RWPE2 (cell line): ENCODE results near the gene FLRT1.

Experiments used
- ATAC-seq: fragments of 200-7000 bp; cut with Tn5 transposase; 3 replicates; pipeline ENCODE4 v1.9.1; 2021; ENCODE audit warnings: low read depth
- DNase-seq: peaks from one replicate; pipeline ENCODE4 v3.0.0-alpha.2; 2020; ENCODE audit warnings: low spot score
- H3K27ac ChIP-seq: fragments of 450-650 bp; 2 replicates; pipeline ENCODE4 v1.5.1; 2017; ENCODE audit warnings: mild to moderate bottlenecking; ENCODE audit not compliant: poor library complexity, severe bottlenecking
- H3K27me3 ChIP-seq: fragments of 250-450 bp; sonication (Bioruptor Pico); 2 replicates; pipeline ENCODE4 v1.5.1; 2021; ENCODE audit warnings: mild to moderate bottlenecking, moderate library complexity; ENCODE audit not compliant: insufficient read depth, poor library complexity, severe bottlenecking
- H3K36me3 ChIP-seq: fragments of 250-450 bp; sonication (Bioruptor Pico); 2 replicates; pipeline ENCODE4 v1.5.1; 2020; ENCODE audit warnings: low read depth, mild to moderate bottlenecking, moderate library complexity
- H3K4me1 ChIP-seq: fragments of 250-450 bp; sonication (Bioruptor Pico); 2 replicates; pipeline ENCODE4 v1.5.1; 2021; ENCODE audit warnings: mild to moderate bottlenecking, moderate library complexity; ENCODE audit not compliant: insufficient read depth, poor library complexity, severe bottlenecking
- H3K4me3 ChIP-seq: fragments of 250-450 bp; sonication (Bioruptor Pico); 2 replicates; pipeline ENCODE4 v1.5.1; 2021; ENCODE audit warnings: mild to moderate bottlenecking, moderate library complexity; ENCODE audit not compliant: severe bottlenecking
- H3K9me3 ChIP-seq: fragments of 250-450 bp; sonication (Bioruptor Pico); 2 replicates; pipeline ENCODE4 v1.5.1; 2021; ENCODE audit warnings: mild to moderate bottlenecking, moderate library complexity; ENCODE audit not compliant: severe bottlenecking
- TF ChIP-seq, protein P1 (sequence below): fragments of 450-650 bp; IDR thresholded peaks from one replicate; pipeline ENCODE4 v1.5.1; 2017; ENCODE audit warnings: mild to moderate bottlenecking, moderate library complexity; ENCODE audit not compliant: poor library complexity, severe bottlenecking

Gene FLRT1

GRCh38 chr11:64006398-64006797 lies 29.3 kb upstream of the FLRT1 start:
- TF ChIP-seq, protein P1, sequence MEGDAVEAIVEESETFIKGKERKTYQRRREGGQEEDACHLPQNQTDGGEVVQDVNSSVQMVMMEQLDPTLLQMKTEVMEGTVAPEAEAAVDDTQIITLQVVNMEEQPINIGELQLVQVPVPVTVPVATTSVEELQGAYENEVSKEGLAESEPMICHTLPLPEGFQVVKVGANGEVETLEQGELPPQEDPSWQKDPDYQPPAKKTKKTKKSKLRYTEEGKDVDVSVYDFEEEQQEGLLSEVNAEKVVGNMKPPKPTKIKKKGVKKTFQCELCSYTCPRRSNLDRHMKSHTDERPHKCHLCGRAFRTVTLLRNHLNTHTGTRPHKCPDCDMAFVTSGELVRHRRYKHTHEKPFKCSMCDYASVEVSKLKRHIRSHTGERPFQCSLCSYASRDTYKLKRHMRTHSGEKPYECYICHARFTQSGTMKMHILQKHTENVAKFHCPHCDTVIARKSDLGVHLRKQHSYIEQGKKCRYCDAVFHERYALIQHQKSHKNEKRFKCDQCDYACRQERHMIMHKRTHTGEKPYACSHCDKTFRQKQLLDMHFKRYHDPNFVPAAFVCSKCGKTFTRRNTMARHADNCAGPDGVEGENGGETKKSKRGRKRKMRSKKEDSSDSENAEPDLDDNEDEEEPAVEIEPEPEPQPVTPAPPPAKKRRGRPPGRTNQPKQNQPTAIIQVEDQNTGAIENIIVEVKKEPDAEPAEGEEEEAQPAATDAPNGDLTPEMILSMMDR: no peak
- no peak overlapping the region for H3K27ac ChIP-seq
- no peak for ATAC-seq
- H3K27me3 ChIP-seq: no peaks in the 10 kb centered on the region
- DNase-seq: no peak
- no peaks in the 10 kb centered on the region for H3K9me3 ChIP-seq
- no peak overlapping the region for H3K4me3 ChIP-seq
- no peaks in the 10 kb centered on the region for H3K36me3 ChIP-seq
- no peaks in the 10 kb centered on the region for H3K4me1 ChIP-seq

GRCh38 chr11:64007160-64007628 lies 28.5 kb upstream of the FLRT1 start:
- no peak overlapping the region for H3K27ac ChIP-seq
- TF ChIP-seq, protein P1: no peak
- H3K36me3 ChIP-seq: no peaks in the 10 kb centered on the region
- ATAC-seq (peak; percentile 31; the same call in 1 of the 3 replicates), DNase-seq (no peak)
- no peaks in the 10 kb centered on the region for H3K27me3 ChIP-seq
- H3K4me3 ChIP-seq: no peak overlapping the region
- H3K9me3 ChIP-seq: no peaks in the 10 kb centered on the region
- no peaks in the 10 kb centered on the region for H3K4me1 ChIP-seq

DNA sequence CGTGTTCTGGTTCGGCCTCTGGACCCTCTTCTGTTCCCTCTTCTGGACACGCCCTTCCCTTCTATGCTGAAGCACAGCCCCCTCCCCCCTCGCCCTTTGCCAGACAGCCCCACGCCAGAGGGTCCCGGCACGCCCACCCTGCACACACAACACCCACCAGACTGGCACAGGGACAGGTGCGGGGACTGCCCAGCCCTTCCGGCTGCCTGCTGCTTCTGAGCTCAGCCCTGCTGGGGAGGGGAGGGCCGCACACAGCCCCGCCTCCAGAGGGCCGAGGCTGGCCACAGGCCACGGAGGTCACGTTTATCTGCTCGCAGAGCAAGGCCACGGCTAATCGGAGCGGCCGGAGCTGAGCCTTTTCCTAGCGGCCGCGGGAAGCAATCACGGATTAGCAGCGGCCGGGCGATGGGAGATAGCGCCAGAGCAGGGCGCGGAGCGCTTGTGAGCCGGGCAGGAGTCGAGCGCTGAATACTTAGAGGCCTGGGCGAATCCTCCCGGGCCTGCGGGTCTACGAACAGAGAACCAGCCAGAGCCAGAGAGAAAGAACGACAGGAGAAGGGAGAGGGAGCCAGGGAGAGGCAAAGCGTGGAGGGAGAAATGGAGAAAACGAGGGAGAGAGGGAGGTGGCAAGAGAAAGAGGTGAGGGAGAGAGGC lies 28.0 kb upstream of the FLRT1 start:
- no peaks in the 10 kb centered on the region for H3K27me3 ChIP-seq
- no peaks in the 10 kb centered on the region for H3K36me3 ChIP-seq
- H3K4me3 ChIP-seq: no peak overlapping the region
- TF ChIP-seq, protein P1: no peak
- DNase-seq (no peak), ATAC-seq (no peak)
- H3K9me3 ChIP-seq: no peaks in the 10 kb centered on the region
- H3K27ac ChIP-seq: no peak overlapping the region
- H3K4me1 ChIP-seq: no peaks in the 10 kb centered on the region

DNA sequence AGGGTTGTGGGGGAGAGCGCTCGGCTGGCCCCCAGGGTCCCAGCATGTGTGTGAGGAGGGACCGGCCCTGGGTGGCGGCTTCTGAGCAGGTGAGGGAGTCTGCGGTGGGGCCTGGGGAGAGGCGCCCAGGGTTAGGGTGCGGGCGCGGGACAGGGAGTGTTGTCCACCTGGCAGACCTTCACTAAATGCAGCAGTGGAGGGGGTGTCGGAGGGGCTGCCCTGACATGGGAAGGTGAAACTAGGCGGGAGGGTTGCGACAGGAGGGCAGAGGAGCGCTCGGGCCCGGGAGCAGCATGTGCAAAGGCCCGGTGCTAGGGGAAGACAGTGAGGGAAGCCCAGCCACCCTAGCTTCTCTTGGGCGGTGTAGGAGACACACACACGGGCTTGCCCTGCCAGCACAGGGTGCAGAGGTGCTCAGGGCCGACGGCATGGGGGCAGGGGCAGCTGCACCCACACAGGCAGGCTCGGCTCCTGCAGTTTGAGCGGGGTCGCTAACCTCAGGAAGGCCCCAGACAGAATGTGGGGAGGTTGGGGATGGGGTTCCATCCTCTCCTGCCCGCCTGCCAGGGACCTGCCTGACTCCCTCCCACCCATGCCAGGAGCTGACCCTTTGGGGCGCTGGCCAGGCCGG lies 27.3 kb upstream of the FLRT1 start:
- TF ChIP-seq, protein P1: no peak
- Histone ChIP-seq H3K36me3 (no peaks in the 10 kb centered on the region), H3K9me3 (no peaks in the 10 kb centered on the region), H3K4me3 (no peak overlapping the region), H3K4me1 (no peaks in the 10 kb centered on the region), H3K27me3 (no peaks in the 10 kb centered on the region), H3K27ac (no peak overlapping the region)
- no peak for ATAC-seq
- no peak for DNase-seq
